GM10266 (cell line): ENCODE measurements around the gene ASTN2.

Source experiments
- DNase-seq: peaks from one replicate; pipeline ENCODE4 v3.0.0; 2012; ENCODE audit errors: extremely low spot score
- CTCF ChIP-seq: IDR thresholded peaks from 2 replicates; pipeline ENCODE4 v1.5.1; 2012; ENCODE audit warnings: mild to moderate bottlenecking, low read depth; ENCODE audit not compliant: control insufficient read depth, insufficient read depth; ENCODE audit errors: missing control alignments

ASTN2 gene

GRCh38 chr9:116479056-116479544 is 935.8 kb downstream of the ASTN2 start:
- DNase-seq = no peak
- no peak for TF ChIP-seq CTCF

GRCh38 chr9:116477584-116478141 is 937.2 kb downstream of the ASTN2 start:
- DNase-seq = no peak
- TF ChIP-seq CTCF = no peak

GRCh38 chr9:116476935-116477381 is 937.9 kb downstream of the ASTN2 start:
- TF ChIP-seq CTCF = no peak
- no peak for DNase-seq

- TF ChIP-seq CTCF = no peak
- DNase-seq = no peak
Measured at GRCh38 chr9:116476002-116476401, 938.9 kb downstream of the ASTN2 start.

GRCh38 chr9:116475201-116475600 is 939.7 kb downstream of the ASTN2 start:
- DNase-seq = no peak

GRCh38 chr9:116471944-116472506 is 942.8 kb downstream of the ASTN2 start:
- DNase-seq = no peak
- TF ChIP-seq CTCF = no peak

More at GRCh38 chr9:116475201-116475600, 939.7 kb downstream of the ASTN2 start:
- TF ChIP-seq CTCF = no peak
